ENCODE results near the gene WWP2. TPM values are rescaled to one million over a fixed set of nuclear protein-coding genes. Genes with fewer than 3 reads are reported as not detected.
"Not testable (repeated sequence)": the region's sequence is repeated elsewhere in the genome, so short reads cannot be mapped to it uniquely, and the experiment has no call there.

WWP2 gene
- total RNA-seq, 4 donors from 2014 or later, result 21.9 to 32.8 (median 27.8) TPM

DNA sequence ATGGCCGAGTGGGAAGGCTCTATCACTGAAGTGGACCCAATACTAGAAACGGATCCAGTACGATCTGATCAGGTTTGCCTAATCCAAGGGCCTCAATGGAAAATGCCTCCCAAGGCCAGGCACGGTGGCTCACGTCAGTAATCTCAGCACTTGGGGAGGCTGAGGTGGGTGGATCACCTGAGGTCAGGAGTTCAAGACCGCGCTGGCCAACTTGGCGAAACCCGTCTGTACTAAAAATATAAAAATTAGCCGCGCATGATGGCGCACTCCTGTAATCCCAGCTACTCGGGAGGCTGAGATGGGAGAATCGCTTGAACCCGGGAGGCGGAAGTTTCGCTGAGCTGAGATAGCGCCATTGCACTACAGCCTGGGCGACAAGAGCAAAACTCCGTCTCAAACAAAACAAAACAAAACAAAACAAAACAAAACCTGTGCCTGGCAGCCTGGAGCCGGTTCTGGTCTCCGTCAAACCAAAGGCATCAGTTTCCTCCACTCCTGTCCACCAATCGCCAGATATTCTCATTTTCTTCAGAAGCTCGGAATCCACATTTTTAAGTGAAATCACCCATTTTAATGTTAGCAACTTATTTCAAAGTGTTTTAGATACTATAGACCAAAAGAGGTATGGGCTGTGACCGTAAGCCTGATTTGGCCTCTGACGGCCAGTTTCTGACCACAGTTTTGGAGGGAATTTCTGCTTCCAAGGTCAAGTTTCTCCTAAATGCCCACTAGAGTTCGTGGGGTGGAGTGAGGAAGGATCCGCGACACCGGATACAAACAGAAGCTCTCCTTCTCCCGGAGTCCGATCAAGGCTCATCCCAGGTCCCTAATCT is 36.4 kb upstream of the WWP2 start:
- Histone ChIP-seq H3K9me3 (no peaks in the 10 kb centered on the region), H3K27ac (replicated peaks in 1 of 4) (peak overlapping the region; percentile 78 to 85 (median 82)), H3K27me3 (no peaks in the 10 kb centered on the region), H3K4me3 (peak overlapping the region; percentile 57 to 72 (median 61)), H3K4me1 (peaks cover 17 to 67% (median 38%) of the 10 kb centered on the region in 4 donors), H3K36me3 (no peaks in the 10 kb centered on the region)
- no peak for DNase-seq (ENCODE audit: extremely low spot score)
- intact Hi-C loops (cut with DNase I), result no loop called here
- 75% methylated on average over 31 of the region's 32 CpGs for WGBS
- TF ChIP-seq, protein P1, sequence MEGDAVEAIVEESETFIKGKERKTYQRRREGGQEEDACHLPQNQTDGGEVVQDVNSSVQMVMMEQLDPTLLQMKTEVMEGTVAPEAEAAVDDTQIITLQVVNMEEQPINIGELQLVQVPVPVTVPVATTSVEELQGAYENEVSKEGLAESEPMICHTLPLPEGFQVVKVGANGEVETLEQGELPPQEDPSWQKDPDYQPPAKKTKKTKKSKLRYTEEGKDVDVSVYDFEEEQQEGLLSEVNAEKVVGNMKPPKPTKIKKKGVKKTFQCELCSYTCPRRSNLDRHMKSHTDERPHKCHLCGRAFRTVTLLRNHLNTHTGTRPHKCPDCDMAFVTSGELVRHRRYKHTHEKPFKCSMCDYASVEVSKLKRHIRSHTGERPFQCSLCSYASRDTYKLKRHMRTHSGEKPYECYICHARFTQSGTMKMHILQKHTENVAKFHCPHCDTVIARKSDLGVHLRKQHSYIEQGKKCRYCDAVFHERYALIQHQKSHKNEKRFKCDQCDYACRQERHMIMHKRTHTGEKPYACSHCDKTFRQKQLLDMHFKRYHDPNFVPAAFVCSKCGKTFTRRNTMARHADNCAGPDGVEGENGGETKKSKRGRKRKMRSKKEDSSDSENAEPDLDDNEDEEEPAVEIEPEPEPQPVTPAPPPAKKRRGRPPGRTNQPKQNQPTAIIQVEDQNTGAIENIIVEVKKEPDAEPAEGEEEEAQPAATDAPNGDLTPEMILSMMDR (IDR thresholded peaks at IDR 0.05), result no peak
- TF ChIP-seq POLR2AphosphoS5 (IDR thresholded peaks at IDR 0.05) (no peak), EP300 (IDR thresholded peaks at IDR 0.05) (no peak), POLR2A (IDR thresholded peaks at IDR 0.05; ENCODE audit: low read depth) (no peak)

DNA sequence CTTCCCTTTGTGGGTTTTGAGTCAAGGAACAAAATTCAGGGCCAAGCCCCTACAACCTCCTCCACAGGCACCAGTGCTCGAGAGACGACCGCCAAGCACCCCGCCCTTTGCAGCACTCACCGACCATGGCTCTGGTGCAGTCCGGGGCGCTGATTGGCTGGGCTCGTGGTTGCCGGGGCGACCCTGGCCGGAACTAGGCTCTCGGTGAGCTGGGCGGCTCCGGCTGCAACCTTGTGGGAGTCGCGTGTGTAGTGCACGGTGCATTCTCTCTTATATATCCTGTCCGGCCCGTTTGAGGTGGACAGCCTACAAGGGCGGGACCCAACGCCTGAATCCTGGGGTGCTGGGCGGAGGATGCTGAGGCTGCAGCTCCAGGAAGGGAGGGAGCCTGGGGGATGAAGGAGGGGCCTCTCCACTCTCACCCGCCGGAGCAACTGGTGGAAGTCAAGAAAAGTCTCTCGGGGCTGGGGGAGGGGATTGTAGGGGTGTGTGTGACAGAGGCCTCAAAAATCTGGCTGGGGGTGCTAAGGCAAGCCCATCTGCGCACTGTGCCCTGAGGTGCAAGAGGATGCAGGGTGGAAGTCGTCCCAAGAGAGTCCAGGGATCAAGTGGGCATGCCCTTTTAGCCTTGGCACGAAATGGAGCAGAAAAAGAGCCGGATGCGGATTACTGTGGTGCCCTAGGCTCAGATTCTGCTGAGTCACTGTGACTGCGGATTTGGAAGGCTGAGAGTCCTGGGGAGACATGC is 35.6 kb upstream of the WWP2 start, which contains the start of gene NQO1:
Gene NQO1, minus strand, starts transcription at position 248 of the 748 bp plus-strand sequence. Its CDS starts 121 bp downstream, at position 127.
- intact Hi-C loops (cut with DNase I), result no loop called here
- Histone ChIP-seq H3K4me1 (peaks cover 17 to 67% (median 38%) of the 10 kb centered on the region in 4 donors), H3K36me3 (no peaks in the 10 kb centered on the region), H3K27ac (replicated peaks in 1 of 4) (peak within 1 kb of the TSS; percentile 78 to 85 (median 82)), H3K4me3 (peak within 1 kb of the TSS; percentile 57 to 72 (median 61)), H3K9me3 (no peaks in the 10 kb centered on the region), H3K27me3 (no peaks in the 10 kb centered on the region)
- WGBS, result 1% methylated on average over 17 of the region's 31 CpGs
- TF ChIP-seq, protein P1 (IDR thresholded peaks at IDR 0.05), result no peak
- TF ChIP-seq POLR2AphosphoS5 (IDR thresholded peaks at IDR 0.05), result peak; percentile 73 to 88
- DNase-seq (ENCODE audit: extremely low spot score), result peak; percentile 99

DNA sequence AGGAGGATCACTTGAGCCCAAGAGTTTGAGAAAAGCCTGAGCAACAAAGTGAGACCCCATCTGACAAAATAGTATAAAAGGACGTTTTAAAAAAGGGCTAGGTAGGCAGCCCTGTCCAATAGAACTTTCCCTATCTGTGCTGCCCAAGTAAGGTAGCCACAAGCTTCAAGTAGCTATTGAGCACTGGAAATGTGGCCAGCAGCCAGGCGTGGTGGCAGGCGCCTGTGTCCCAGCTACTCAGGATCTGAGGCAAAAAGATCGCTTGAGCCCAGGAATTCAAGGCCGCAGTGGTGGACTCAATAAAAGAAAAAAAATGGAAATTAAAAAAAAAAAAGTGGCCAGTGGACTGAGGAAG is 34.2 kb upstream of the WWP2 start:
- 90% methylated on average over 5 of the region's 5 CpGs for WGBS
- TF ChIP-seq POLR2AphosphoS5 (IDR thresholded peaks at IDR 0.05), result no peak
- TF ChIP-seq EP300 (IDR thresholded peaks at IDR 0.05), result no peak
- no peak for TF ChIP-seq POLR2A (IDR thresholded peaks at IDR 0.05; ENCODE audit: low read depth)
- TF ChIP-seq, protein P1 (IDR thresholded peaks at IDR 0.05), result no peak
- Histone ChIP-seq H3K27ac (replicated peaks in 1 of 4) (peak overlapping the region; percentile 78 to 85 (median 82)), H3K36me3 (no peaks in the 10 kb centered on the region), H3K4me1 (peaks cover 17 to 60% (median 38%) of the 10 kb centered on the region in 4 donors), H3K9me3 (no peaks in the 10 kb centered on the region), H3K4me3 (peak overlapping the region in 1 of 4 donors; percentile 62), H3K27me3 (no peaks in the 10 kb centered on the region)
- no peak for DNase-seq (ENCODE audit: extremely low spot score)
- intact Hi-C loops (cut with DNase I), result no loop called here

- 94% methylated on average over 4 of the region's 4 CpGs for WGBS
- H3K4me1 ChIP-seq, result peaks cover 17 to 50% (median 38%) of the 10 kb centered on the region in 4 donors
- H3K27me3 ChIP-seq; H3K9me3 ChIP-seq; H3K4me3 ChIP-seq; H3K27ac ChIP-seq (replicated peaks in 1 of 4); H3K36me3 ChIP-seq; DNase-seq (ENCODE audit: extremely low spot score); intact Hi-C loops (cut with DNase I): not testable (repeated sequence)
These were observed 33.1 kb upstream of the WWP2 start for GRCh38 chr16:69729030-69729429.

DNA sequence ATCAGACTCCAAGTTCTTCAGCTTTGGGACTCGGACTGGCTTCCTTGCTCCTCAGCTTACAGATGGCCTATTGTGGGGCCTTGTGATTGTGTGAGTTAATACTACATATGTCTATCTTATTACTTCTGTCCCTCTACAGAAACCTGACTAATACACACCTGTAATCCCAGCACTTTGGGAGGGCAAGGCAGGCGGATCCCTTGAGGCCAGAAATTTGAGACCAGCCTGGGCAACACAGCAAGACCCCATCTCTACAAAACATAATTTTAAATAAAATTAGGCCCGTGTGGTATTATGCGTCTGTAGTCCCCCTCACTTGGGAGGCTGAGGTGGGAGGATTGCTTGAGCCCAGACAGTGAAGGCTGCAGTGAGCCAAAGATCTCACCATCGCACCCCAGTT is 30.9 kb upstream of the WWP2 start:
- peaks cover 17 to 27% (median 19%) of the 10 kb centered on the region in 4 donors for H3K4me1 ChIP-seq
- H3K27me3 ChIP-seq; H3K27ac ChIP-seq (replicated peaks in 1 of 4); H3K4me3 ChIP-seq; DNase-seq (ENCODE audit: extremely low spot score); intact Hi-C loops (cut with DNase I); H3K36me3 ChIP-seq; H3K9me3 ChIP-seq: not testable (repeated sequence)
- WGBS, result 91% methylated on average over 5 of the region's 5 CpGs
